Astrocyte of the spinal cord (primary cell): ENCODE results near the gene LILRB3.
"Not testable (repeated sequence)": the region's sequence is repeated elsewhere in the genome, so short reads cannot be mapped to it uniquely, and the experiment has no call there.

ENCODE experiments used
- DNase-seq: peaks from one replicate; pipeline ENCODE4 v3.0.0; 2011; ENCODE audit warnings: low read depth, low spot score
- H3K4me3 ChIP-seq: 2 replicates; pipeline ENCODE4 v1.5.1; 2011; ENCODE audit warnings: low read depth, mild to moderate bottlenecking, low read length, moderate library complexity
- CTCF ChIP-seq: IDR thresholded peaks from 2 replicates; pipeline ENCODE4 v1.5.1; 2012; ENCODE audit warnings: low read depth, mild to moderate bottlenecking, low read length, inconsistent platforms
- in situ Hi-C: cut with HindIII; loops from 2 replicates; pipeline ENCODE4 v1.10.0; 2017; ENCODE audit warnings: low sequenced_read_pairs

Gene LILRB3

DNA sequence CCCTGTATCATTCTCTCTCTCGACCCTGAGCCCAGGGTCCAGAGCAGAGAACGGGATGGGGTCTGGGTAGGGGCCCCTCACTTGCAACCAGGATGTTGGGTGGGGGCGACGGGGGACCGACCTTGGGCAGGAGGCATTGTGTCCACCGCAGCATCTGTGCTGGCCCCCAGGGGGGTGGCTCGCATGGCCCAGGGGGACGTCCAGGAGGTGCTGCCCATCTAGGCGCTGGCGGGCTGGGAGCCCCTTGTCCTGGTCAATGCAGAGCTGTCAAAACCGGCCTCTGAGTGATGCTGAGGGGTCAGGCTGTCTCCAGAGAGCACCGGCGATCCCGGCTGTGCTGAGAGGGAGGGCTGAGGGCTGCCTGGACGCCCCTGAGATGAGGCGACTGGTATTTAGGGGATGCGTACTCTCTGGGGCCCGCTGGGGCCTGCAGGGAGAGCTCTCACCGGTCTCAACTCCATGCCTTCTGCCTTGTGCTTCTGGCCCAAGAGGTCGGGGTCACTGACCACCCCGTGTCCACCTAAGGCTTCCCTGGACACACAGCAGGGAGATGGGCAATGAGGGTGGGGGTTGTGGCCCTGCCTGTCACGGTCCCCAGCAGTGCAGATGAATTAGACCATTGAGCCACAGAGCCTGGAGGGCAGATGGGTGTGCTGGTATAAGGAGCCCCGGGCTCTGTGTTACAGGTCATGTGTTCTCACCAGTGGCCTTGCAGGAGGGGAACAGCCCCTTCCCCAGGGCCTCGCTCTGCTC is 13.6 kb downstream of the LILRB3 start:
- no peak for TF ChIP-seq CTCF
- in situ Hi-C loops: no loop called here
- H3K4me3 ChIP-seq: no peak overlapping the region
- DNase-seq: no peak

GRCh38 chr19:54208784-54209057 is 14.1 kb downstream of the LILRB3 start:
- TF ChIP-seq CTCF: no peak
- DNase-seq: no peak
- H3K4me3 ChIP-seq: no peak overlapping the region
- in situ Hi-C loops: no loop called here

- in situ Hi-C loops: no loop called here
- peak; percentile 58 for DNase-seq
- TF ChIP-seq CTCF: no peak
- no peak overlapping the region for H3K4me3 ChIP-seq
Observed at GRCh38 chr19:54207983-54208783, 14.6 kb downstream of the LILRB3 start.

- no peak for DNase-seq
- TF ChIP-seq CTCF: no peak
- no peak overlapping the region for H3K4me3 ChIP-seq
- in situ Hi-C loops: no loop called here
Observed at GRCh38 chr19:54207676-54207982, 15.2 kb downstream of the LILRB3 start.

DNA sequence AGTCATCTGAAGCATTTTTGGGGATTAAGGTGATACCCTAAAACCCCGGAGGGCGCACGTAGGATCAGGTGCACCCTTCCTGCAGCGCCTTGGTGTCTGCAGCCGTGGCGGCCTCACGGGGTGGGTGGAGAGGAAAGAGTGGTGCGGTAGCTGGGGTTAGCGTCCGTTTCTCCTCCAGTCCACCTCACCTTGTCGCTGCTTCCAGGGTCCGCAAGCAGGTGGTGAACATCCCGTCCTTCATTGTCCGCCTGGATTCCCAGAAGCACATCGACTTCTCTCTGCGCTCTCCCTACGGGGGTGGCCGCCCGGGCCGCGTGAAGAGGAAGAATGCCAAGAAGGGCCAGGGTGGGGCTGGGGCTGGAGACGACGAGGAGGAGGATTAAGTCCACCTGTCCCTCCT is 15.6 kb downstream of the LILRB3 start:
- H3K4me3 ChIP-seq, in situ Hi-C loops, DNase-seq: not testable (repeated sequence)

DNA sequence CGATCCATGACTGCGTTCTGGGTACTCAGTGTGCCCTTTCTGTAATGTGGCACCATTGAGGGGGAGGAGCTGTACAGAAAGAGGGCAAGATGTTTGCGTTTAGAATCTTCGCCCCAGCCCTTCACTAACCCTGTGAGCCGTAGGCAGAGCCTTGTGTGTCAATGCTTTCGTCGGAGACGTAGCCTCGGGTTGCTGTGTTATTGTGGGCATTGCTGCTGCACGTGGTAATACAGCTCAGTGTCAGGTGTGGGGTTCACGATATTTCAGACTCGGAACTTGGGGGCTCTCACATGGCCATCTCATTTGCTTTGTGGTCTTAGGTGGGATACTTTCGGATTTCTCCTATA is 16.0 kb downstream of the LILRB3 start:
- H3K4me3 ChIP-seq: no peak overlapping the region
- no peak for TF ChIP-seq CTCF
- DNase-seq: no peak
- in situ Hi-C loops: no loop called here

- DNase-seq: no peak
- H3K4me3 ChIP-seq: no peak overlapping the region
- in situ Hi-C loops: no loop called here
- no peak for TF ChIP-seq CTCF
Observed at GRCh38 chr19:54206030-54206830, 16.6 kb downstream of the LILRB3 start.
